IPS DF 4.7 (cell line): ENCODE measurements around the gene KDM8.

Experiments
- DNase-seq: peaks from one replicate; pipeline ENCODE4 v3.0.0-alpha.2; 2013; ENCODE audit warnings: low spot score; ENCODE audit errors: extremely low read depth

Gene KDM8

GRCh38 chr16:27203507-27204311, at the start of gene KDM8:
KDM8 (plus strand) TSS chr16:27203526; CDS start chr16:27210124, 6,598 bp downstream.
- DNase-seq = peak; percentile 87

- DNase-seq = peak; percentile 60
Measured at GRCh38 chr16:27154705-27155521, 48.4 kb upstream of the KDM8 start.

- DNase-seq = no peak
Measured at GRCh38 chr16:27156579-27156978, 46.7 kb upstream of the KDM8 start.

GRCh38 chr16:27161398-27161797, 41.9 kb upstream of the KDM8 start:
- no peak for DNase-seq

- no peak for DNase-seq
Measured at GRCh38 chr16:27164352-27164751, 39.0 kb upstream of the KDM8 start.

- DNase-seq = no peak
Measured at GRCh38 chr16:27165576-27165975, 37.8 kb upstream of the KDM8 start.

- DNase-seq = no peak
Measured at GRCh38 chr16:27168790-27169189, 34.5 kb upstream of the KDM8 start.

GRCh38 chr16:27169511-27170071, 33.7 kb upstream of the KDM8 start:
- DNase-seq = no peak

GRCh38 chr16:27171584-27171983, 31.7 kb upstream of the KDM8 start:
- no peak for DNase-seq

GRCh38 chr16:27174007-27174406, 29.3 kb upstream of the KDM8 start:
- DNase-seq = no peak

- no peak for DNase-seq
Measured at GRCh38 chr16:27174798-27175197, 28.5 kb upstream of the KDM8 start.

GRCh38 chr16:27175888-27176287, 27.4 kb upstream of the KDM8 start:
- no peak for DNase-seq

- no peak for DNase-seq
Measured at GRCh38 chr16:27177031-27177774, 26.1 kb upstream of the KDM8 start.

GRCh38 chr16:27179500-27180072, 23.7 kb upstream of the KDM8 start:
- DNase-seq = peak; percentile 56

- no peak for DNase-seq
Measured at GRCh38 chr16:27181019-27181790, 22.1 kb upstream of the KDM8 start.

- DNase-seq = no peak
Measured at GRCh38 chr16:27182906-27183405, 20.4 kb upstream of the KDM8 start.

GRCh38 chr16:27185776-27186130, 17.6 kb upstream of the KDM8 start:
- no peak for DNase-seq

GRCh38 chr16:27188633-27189032, 14.7 kb upstream of the KDM8 start:
- no peak for DNase-seq

GRCh38 chr16:27189335-27189972, 13.9 kb upstream of the KDM8 start:
- no peak for DNase-seq
